Ectodermal cell (in vitro differentiated cells): ENCODE results near the gene SDCCAG8. TPM values are rescaled to one million over a fixed set of nuclear protein-coding genes. Genes with fewer than 3 reads are reported as not detected.
A peak's percentile ranks its signal among the peaks of the same experiment; 100 is the strongest.
"Not testable (repeated sequence)": the region's sequence is repeated elsewhere in the genome, so short reads cannot be mapped to it uniquely, and the experiment has no call there.

Source experiments
- H3K27ac ChIP-seq: 2 replicates; pipeline ENCODE4 v1.7.0; 2013; ENCODE audit warnings: mild to moderate bottlenecking, low read depth, low read length; ENCODE audit not compliant: insufficient read depth, poor library complexity, severe bottlenecking
- H3K27me3 ChIP-seq: 2 replicates; pipeline ENCODE4 v1.7.0; 2013; ENCODE audit warnings: mild to moderate bottlenecking, low read length; ENCODE audit not compliant: insufficient read depth, control insufficient read depth, poor library complexity, severe bottlenecking
- H3K36me3 ChIP-seq: one replicate; pipeline ENCODE4 v1.7.0; 2013; ENCODE audit warnings: low read length; ENCODE audit not compliant: control insufficient read depth, insufficient read depth
- H3K4me1 ChIP-seq: one replicate; pipeline ENCODE4 v1.7.0; 2013; ENCODE audit warnings: low read length; ENCODE audit not compliant: control insufficient read depth, insufficient read depth
- H3K4me3 ChIP-seq: 2 replicates; pipeline ENCODE4 v1.7.0; 2013; ENCODE audit warnings: low read depth, low read length, control low read depth; ENCODE audit not compliant: insufficient read depth
- H3K9me3 ChIP-seq: 2 replicates; pipeline ENCODE4 v1.7.0; 2013; ENCODE audit warnings: mild to moderate bottlenecking, low read length, moderate library complexity; ENCODE audit not compliant: control insufficient read depth
- WGBS, 2 experiments: methylation state at CpG; one replicate each; pipeline ENCODE4 v1.1.7; 2013; ENCODE audit warnings: missing lambda C conversion rate in 2 of 2; 5-methylcytosine and 5-hydroxymethylcytosine counted together
- polyA plus RNA-seq, 4 experiments: library from polyadenylated mRNA; stranded (reverse); fragments of 50-300 nt; gene quantifications; one replicate each; pipeline ENCODE4 v1.2.3, GENCODE V29; 2013

Gene SDCCAG8
- polyA plus RNA-seq (2013, experiment 1 of 4): 16.0 TPM
- 14.9 TPM for polyA plus RNA-seq (2013, experiment 2 of 4)
- polyA plus RNA-seq (2013, experiment 3 of 4): 10.2 TPM
- polyA plus RNA-seq (2013, experiment 4 of 4): 9.8 TPM

GRCh38 chr1:243255791-243256512 lies at the start of gene SDCCAG8:
SDCCAG8 (plus strand) TSS chr1:243256041; CDS start chr1:243256174, 133 bp downstream.
- 4% methylated on average over 32 of the region's 32 CpGs for WGBS, 2 experiments
- Histone ChIP-seq H3K27me3 (no peaks in the 10 kb centered on the region), H3K4me3 (peak within 1 kb of the TSS; percentile 79), H3K27ac (peak within 1 kb of the TSS; percentile 94), H3K4me1 (peaks cover 2% of the 10 kb centered on the region), H3K36me3 (no peaks in the 10 kb centered on the region), H3K9me3 (no peaks in the 10 kb centered on the region)

GRCh38 chr1:243211984-243212383 lies 43.9 kb upstream of the SDCCAG8 start:
- H3K9me3 ChIP-seq, H3K4me3 ChIP-seq, H3K4me1 ChIP-seq, H3K36me3 ChIP-seq, H3K27me3 ChIP-seq, H3K27ac ChIP-seq: not testable (repeated sequence)
- WGBS, 2 experiments: 100% methylated on average over 2 of the region's 3 CpGs; no CpG with 5 or more reads in 1 of the 2 experiments

GRCh38 chr1:243213045-243213787 lies 42.6 kb upstream of the SDCCAG8 start:
- no peak overlapping the region for H3K4me3 ChIP-seq

GRCh38 chr1:243215276-243215875 lies 40.5 kb upstream of the SDCCAG8 start:
- not testable (repeated sequence) for H3K27me3 ChIP-seq, H3K27ac ChIP-seq, H3K4me1 ChIP-seq, H3K9me3 ChIP-seq, H3K36me3 ChIP-seq, H3K4me3 ChIP-seq
- 83 to 85% methylated on average over 11 of the region's 12 CpGs for WGBS, 2 experiments

More at GRCh38 chr1:243213045-243213787, 42.6 kb upstream of the SDCCAG8 start:
- Histone ChIP-seq H3K36me3 (no peaks in the 10 kb centered on the region), H3K4me1 (no peaks in the 10 kb centered on the region), H3K27ac (no peak overlapping the region), H3K9me3 (no peaks in the 10 kb centered on the region), H3K27me3 (no peaks in the 10 kb centered on the region)
- WGBS, 2 experiments: 96 to 100% methylated on average over 3 to 4 of the region's 4 CpGs

GRCh38 chr1:243216741-243217140 lies 39.1 kb upstream of the SDCCAG8 start:
- 100% methylated on average over 2 of the region's 2 CpGs for WGBS, 2 experiments
- Histone ChIP-seq H3K36me3 (peaks cover 8% of the 10 kb centered on the region), H3K4me3 (no peak overlapping the region), H3K27ac (no peak overlapping the region), H3K4me1 (no peaks in the 10 kb centered on the region), H3K9me3 (no peaks in the 10 kb centered on the region), H3K27me3 (no peaks in the 10 kb centered on the region)

GRCh38 chr1:243217349-243217748 lies 38.5 kb upstream of the SDCCAG8 start:
- H3K27me3 ChIP-seq: no peaks in the 10 kb centered on the region
- H3K36me3 ChIP-seq: peaks cover 8% of the 10 kb centered on the region
- WGBS, 2 experiments: 83 to 100% methylated on average over 2 of the region's 2 CpGs
- H3K4me3 ChIP-seq: no peak overlapping the region
- no peaks in the 10 kb centered on the region for H3K9me3 ChIP-seq
- no peaks in the 10 kb centered on the region for H3K4me1 ChIP-seq
- H3K27ac ChIP-seq: no peak overlapping the region

GRCh38 chr1:243218059-243218458 lies 37.8 kb upstream of the SDCCAG8 start:
- peaks cover 8% of the 10 kb centered on the region for H3K36me3 ChIP-seq

GRCh38 chr1:243227622-243228021 lies 28.2 kb upstream of the SDCCAG8 start:
- no peaks in the 10 kb centered on the region for H3K4me1 ChIP-seq
- peaks cover 4% of the 10 kb centered on the region for H3K9me3 ChIP-seq
- peaks cover 15% of the 10 kb centered on the region for H3K36me3 ChIP-seq
- H3K27ac ChIP-seq: no peak overlapping the region
- 88 to 95% methylated on average over 2 of the region's 2 CpGs for WGBS, 2 experiments
- no peak overlapping the region for H3K4me3 ChIP-seq
- H3K27me3 ChIP-seq: no peaks in the 10 kb centered on the region

More at GRCh38 chr1:243218059-243218458, 37.8 kb upstream of the SDCCAG8 start:
- H3K27me3 ChIP-seq: no peaks in the 10 kb centered on the region
- H3K4me3 ChIP-seq: no peak overlapping the region
- H3K4me1 ChIP-seq: no peaks in the 10 kb centered on the region
- no peaks in the 10 kb centered on the region for H3K9me3 ChIP-seq
- no peak overlapping the region for H3K27ac ChIP-seq

- Histone ChIP-seq H3K27ac (no peak overlapping the region), H3K4me1 (no peaks in the 10 kb centered on the region), H3K36me3 (peaks cover 21% of the 10 kb centered on the region), H3K27me3 (no peaks in the 10 kb centered on the region), H3K9me3 (peaks cover 4% of the 10 kb centered on the region), H3K4me3 (no peak overlapping the region)
- WGBS, 2 experiments: no CpG with 5 or more reads among the region's 1 CpG
These were observed 26.3 kb upstream of the SDCCAG8 start for GRCh38 chr1:243229526-243229925.

- Histone ChIP-seq H3K27me3 (no peaks in the 10 kb centered on the region), H3K4me3 (no peak overlapping the region), H3K36me3 (peaks cover 21% of the 10 kb centered on the region), H3K9me3 (peaks cover 4% of the 10 kb centered on the region), H3K27ac (no peak overlapping the region), H3K4me1 (no peaks in the 10 kb centered on the region)
These were observed 24.9 kb upstream of the SDCCAG8 start for GRCh38 chr1:243230914-243231313.
